Nephron (organoid): ENCODE results near the gene UBALD1.
"Not testable (repeated sequence)": the region's sequence is repeated elsewhere in the genome, so short reads cannot be mapped to it uniquely, and the experiment has no call there.

ENCODE experiments used
- H3K27ac Mint-ChIP-seq, 3 experiments: 2 replicates each; pipeline ENCODE4 v1.8.0; 2020; ENCODE audit warnings: mixed read lengths in 3 of 3, mild to moderate bottlenecking in 2 of 3, moderate library complexity in 1 of 3
- H3K27me3 Mint-ChIP-seq: 2 replicates; pipeline ENCODE4 v1.8.0; 2021; ENCODE audit warnings: low read depth, mild to moderate bottlenecking, moderate library complexity, mixed read lengths
- H3K36me3 Mint-ChIP-seq: 2 replicates; pipeline ENCODE4 v1.8.0; 2020; ENCODE audit warnings: low read depth, mixed read lengths
- H3K4me1 Mint-ChIP-seq: 2 replicates; pipeline ENCODE4 v1.8.0; 2020; ENCODE audit warnings: mixed read lengths
- H3K4me3 Mint-ChIP-seq, 3 experiments: 2 replicates each; pipeline ENCODE4 v1.8.0; 2020; ENCODE audit warnings: mild to moderate bottlenecking in 3 of 3, mixed read lengths in 3 of 3, moderate library complexity in 2 of 3
- H3K9me3 Mint-ChIP-seq: 2 replicates; pipeline ENCODE4 v1.8.0; 2020; ENCODE audit warnings: mixed read lengths
- CTCF ChIP-seq, 3 experiments: fragments of 200-600 bp; sonication (generic); IDR thresholded peaks; one replicate each; pipeline ENCODE4 v1.5.0; 2021; ENCODE audit warnings: antibody characterized with exemption in 3 of 3; ENCODE audit not compliant: unreplicated experiment in 3 of 3

UBALD1 gene

DNA sequence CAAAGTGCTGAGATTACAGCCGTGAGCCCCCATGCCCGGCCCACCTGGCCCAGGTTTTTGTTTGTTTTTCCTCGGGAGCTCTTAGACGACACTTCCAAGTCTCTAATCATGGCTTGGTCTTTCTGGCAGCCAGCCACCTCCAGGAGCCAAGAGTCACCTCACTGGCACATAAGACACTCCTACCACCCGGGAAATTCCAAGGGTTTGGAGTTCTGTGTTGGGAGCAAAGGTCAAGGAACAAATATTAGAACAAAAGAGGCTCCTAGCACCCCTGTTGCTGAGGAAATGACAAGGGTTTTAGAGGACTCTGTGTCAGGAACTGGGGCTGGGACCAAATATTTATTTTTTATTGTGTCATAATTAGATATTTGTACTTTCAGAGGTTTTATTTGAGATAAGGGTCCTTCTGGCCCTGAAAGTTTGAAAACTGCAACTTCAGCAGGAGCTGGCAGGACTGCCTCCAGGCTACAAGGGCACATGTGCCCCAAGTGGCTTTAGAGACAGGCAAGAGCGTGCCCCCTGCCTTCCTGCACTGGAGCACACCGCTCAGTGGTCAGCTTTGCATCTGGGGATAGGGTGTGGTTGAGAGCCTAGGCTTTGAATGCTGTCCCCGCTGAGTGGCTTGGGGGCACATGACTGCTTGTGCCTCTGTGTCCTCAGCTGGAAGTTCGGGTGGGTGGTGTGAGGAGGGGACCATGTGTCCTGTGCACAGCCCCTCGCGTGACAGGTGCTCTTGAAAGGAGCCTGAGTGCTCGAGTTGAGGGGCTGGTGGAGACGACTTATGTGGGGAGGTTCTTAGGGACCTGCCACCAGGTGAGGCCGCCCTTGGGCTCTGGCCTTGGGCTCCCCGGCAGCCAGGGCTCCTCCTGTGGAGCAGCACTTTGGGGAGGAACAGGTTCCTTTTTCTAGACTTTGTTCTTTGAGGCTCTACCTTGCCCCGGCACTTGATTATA is 39.6 kb upstream of the UBALD1 start:
- Mint-ChIP-seq H3K27ac (peak overlapping the region; percentile 47 to 77 (median 63)), H3K36me3 (peaks cover 27% of the 10 kb centered on the region), H3K27me3 (no peaks in the 10 kb centered on the region), H3K4me1 (peaks cover 4% of the 10 kb centered on the region), H3K4me3 (no peak overlapping the region), H3K9me3 (peaks cover 2% of the 10 kb centered on the region)
- TF ChIP-seq CTCF (IDR thresholded peaks at IDR 0.05; ENCODE audit: unreplicated experiment in 3 of 3), result no peak

DNA sequence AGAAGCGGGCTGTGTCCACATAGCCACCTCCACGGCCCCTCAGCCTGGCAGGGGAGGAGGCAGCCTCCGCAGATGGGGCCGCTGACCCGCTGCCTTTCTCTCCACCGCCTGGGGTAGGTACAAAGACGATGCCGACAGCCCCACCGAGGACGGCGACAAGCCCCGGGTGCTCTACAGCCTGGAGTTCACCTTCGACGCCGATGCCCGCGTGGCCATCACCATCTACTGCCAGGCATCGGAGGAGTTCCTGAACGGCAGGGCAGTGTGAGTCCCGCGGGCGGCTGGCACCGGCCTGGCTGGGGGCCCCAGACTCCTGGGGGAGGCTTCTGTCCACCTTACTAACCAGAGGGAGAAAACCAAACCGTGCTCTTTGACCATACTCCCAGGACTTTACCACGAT is 37.9 kb upstream of the UBALD1 start:
- Mint-ChIP-seq H3K36me3 (peaks cover 37% of the 10 kb centered on the region), H3K4me3 (no peak overlapping the region), H3K4me1 (peaks cover 4% of the 10 kb centered on the region), H3K9me3 (peaks cover 6% of the 10 kb centered on the region), H3K27me3 (no peaks in the 10 kb centered on the region), H3K27ac (peak overlapping the region in 1 of 3 experiments; percentile 85)
- TF ChIP-seq CTCF (IDR thresholded peaks at IDR 0.05; ENCODE audit: unreplicated experiment in 3 of 3), result no peak

DNA sequence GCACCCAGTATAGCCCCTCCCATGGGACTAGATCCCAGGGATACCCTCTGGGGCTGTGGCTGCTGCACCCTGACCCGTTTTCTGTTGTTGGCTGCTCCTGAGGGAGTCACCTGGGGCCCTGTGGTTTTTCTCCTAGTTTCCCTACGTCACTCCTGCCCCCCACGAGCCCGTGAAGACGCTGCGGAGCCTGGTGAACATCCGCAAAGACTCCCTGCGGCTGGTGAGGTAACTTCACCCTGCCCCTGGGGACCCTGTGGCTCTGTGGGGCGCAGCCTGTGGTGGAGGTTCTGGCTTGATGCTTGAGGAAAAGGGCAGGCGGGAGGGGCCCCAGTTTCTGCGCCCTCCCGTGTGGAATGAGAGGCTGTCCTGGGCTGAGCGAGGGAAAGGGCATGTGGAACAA is 37.1 kb upstream of the UBALD1 start:
- H3K27ac Mint-ChIP-seq, result no peak overlapping the region
- TF ChIP-seq CTCF (IDR thresholded peaks at IDR 0.05; ENCODE audit: unreplicated experiment in 3 of 3), result no peak
- H3K4me1 Mint-ChIP-seq, result peaks cover 4% of the 10 kb centered on the region
- no peaks in the 10 kb centered on the region for H3K27me3 Mint-ChIP-seq
- H3K36me3 Mint-ChIP-seq, result peaks cover 41% of the 10 kb centered on the region
- H3K4me3 Mint-ChIP-seq, result no peak overlapping the region
- peaks cover 6% of the 10 kb centered on the region for H3K9me3 Mint-ChIP-seq

DNA sequence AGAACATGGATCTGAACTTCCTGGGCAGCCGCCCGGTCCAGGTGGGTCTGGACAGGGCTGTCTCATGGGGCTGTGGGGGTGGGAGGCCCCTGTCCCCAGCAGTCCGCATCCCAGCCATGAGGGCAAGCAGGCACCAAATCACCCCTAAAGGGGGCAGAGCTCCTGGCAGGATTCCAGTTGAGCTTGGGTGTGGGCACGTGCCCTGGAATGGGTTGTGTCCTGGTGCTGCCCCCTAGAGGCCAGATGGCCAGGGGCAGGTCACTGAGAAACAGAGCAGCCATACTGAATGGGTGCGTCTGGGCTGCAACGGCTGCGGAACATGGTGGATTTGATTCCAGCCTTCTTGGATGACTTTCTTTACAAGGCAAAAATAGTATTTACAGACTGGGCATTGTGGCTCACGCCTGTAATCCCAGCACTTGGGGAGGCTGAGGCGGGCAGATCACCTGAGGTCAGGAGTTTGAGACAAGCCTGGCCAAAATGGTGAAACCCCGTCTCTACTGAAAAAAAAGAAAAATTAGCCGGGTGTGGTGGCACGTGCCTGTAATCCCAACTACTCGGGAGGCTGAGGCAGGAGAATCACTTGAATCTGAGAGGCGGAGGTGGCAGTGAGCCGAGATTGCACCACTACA is 35.9 kb upstream of the UBALD1 start:
- not testable (repeated sequence) for H3K4me1 Mint-ChIP-seq, H3K9me3 Mint-ChIP-seq, H3K27ac Mint-ChIP-seq, H3K4me3 Mint-ChIP-seq, H3K27me3 Mint-ChIP-seq
- peak in 2 of 3 experiments; percentile 45 to 54 for TF ChIP-seq CTCF (IDR thresholded peaks at IDR 0.05; ENCODE audit: unreplicated experiment in 3 of 3)
- H3K36me3 Mint-ChIP-seq, result peaks cover 40% of the 10 kb centered on the region

DNA sequence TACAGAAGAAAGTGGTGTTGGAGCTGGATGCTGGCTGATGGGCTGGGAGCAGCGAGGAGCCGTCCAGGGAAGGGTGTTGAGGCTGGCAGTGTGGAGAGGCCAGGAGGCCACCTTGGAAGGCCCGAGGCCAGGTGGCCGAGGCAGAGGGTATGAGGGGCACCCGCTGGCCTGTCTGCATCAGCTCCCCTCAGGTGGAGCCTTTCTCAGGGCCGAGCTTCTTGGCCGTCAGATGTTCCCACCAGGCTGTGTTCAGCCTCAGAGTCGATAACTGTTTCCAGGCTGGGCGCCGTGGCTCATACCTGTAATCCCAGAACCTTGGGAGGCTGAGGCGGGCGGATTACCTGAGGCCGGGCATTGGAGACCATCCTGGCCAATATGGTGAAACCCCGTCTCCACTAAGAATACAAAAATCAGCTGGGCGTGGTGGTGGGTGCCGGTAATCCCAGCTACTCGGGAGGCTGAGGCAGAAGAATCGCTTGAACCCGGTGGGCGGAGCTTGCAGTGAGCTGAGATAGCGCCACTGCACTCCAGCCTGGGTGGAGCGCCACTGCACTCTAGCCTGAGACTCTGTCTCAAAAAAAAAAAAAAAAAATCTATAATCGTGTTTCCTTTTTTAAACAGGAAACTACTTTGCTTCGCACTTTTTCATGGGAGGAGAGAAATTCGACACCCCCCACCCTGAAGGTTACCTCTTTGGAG is 35.2 kb upstream of the UBALD1 start:
- Mint-ChIP-seq H3K27ac (peak overlapping the region in 1 of 3 experiments; percentile 30), H3K36me3 (peaks cover 45% of the 10 kb centered on the region), H3K9me3 (peaks cover 6% of the 10 kb centered on the region), H3K4me3 (no peak overlapping the region), H3K27me3 (no peaks in the 10 kb centered on the region), H3K4me1 (peaks cover 4% of the 10 kb centered on the region)
- TF ChIP-seq CTCF (IDR thresholded peaks at IDR 0.05; ENCODE audit: unreplicated experiment in 3 of 3), result no peak
